Uterus (tissue), 4 donors: ENCODE measurements around the gene USP12. TPM values are rescaled to one million over a fixed set of nuclear protein-coding genes. Genes with fewer than 3 reads are reported as not detected.

ENCODE experiments used
- DNase-seq, 2 donors: peaks; one replicate each; pipeline ENCODE4 v3.0.0-alpha.2; 2019 to 2020
- H3K27ac ChIP-seq, 2 donors: fragments of 200-600 bp; sonication (generic); 1 replicate in 1 of 2; 2 replicates in 1 of 2; pipeline ENCODE4 v1.5.1; 2016 to 2018
- H3K27me3 ChIP-seq, 2 donors: fragments of 200-600 bp; sonication (generic); one replicate each; pipeline ENCODE4 v1.5.1; 2018 to 2019; ENCODE audit warnings: control low read depth in 1 of 2
- H3K36me3 ChIP-seq, 2 donors: fragments of 200-600 bp; sonication (generic); one replicate each; pipeline ENCODE4 v1.5.1; 2019; ENCODE audit warnings: control low read depth in 1 of 2
- H3K4me1 ChIP-seq, 2 donors: fragments of 200-600 bp; sonication (generic); one replicate each; pipeline ENCODE4 v1.5.1; 2018 to 2019; ENCODE audit warnings: control low read depth in 1 of 2
- H3K4me3 ChIP-seq, 2 donors: fragments of 200-600 bp; sonication (generic); 1 replicate in 1 of 2; 2 replicates in 1 of 2; pipeline ENCODE4 v1.5.1; 2018 to 2019; ENCODE audit warnings: mild to moderate bottlenecking in 1 of 2
- H3K9me3 ChIP-seq, 2 donors: fragments of 200-600 bp; sonication (generic); one replicate each; pipeline ENCODE4 v1.5.1; 2019; ENCODE audit warnings: control low read depth in 1 of 2
- POLR2A ChIP-seq, 2 donors: fragments of 450-650 bp; IDR thresholded peaks; one replicate each; pipeline ENCODE4 v1.6.1; 2016; ENCODE audit warnings: antibody characterized with exemption in 2 of 2, mild to moderate bottlenecking in 1 of 2, moderate library complexity in 1 of 2
- intact Hi-C: fragments of 100-400 bp; cut with DNase I; formaldehyde crosslinking; loops from one replicate; pipeline ENCODE4 v1.15.1; 2023; ENCODE audit warnings: low total_unique reads
- total RNA-seq, 4 donors: library from RNA; depleted of rRNA in 3 of 4; stranded (reverse); fragments of >200 nt in 3 of 4; gene quantifications; one replicate each; pipeline versions ENCODE4 v1.1.0 to v1.2.4, GENCODE V29; 2014 to 2023
- TF ChIP-seq, protein P1 (sequence below), 4 experiments: fragments of 200-600 bp in 2 of 4; fragments of 450-650 bp in 2 of 4; sonication (generic) in 2 of 4; IDR thresholded peaks; one replicate each; pipeline ENCODE4 v1.5.1; 2016 to 2019; ENCODE audit warnings: antibody characterized with exemption in 4 of 4, mild to moderate bottlenecking in 2 of 4, moderate library complexity in 1 of 4
- donor health status: DM: yes; HTN: yes; CAD: no.

The USP12 gene
- total RNA-seq, 4 donors from 2014 or later, result 12.1 to 32.8 (median 20.5) TPM

DNA sequence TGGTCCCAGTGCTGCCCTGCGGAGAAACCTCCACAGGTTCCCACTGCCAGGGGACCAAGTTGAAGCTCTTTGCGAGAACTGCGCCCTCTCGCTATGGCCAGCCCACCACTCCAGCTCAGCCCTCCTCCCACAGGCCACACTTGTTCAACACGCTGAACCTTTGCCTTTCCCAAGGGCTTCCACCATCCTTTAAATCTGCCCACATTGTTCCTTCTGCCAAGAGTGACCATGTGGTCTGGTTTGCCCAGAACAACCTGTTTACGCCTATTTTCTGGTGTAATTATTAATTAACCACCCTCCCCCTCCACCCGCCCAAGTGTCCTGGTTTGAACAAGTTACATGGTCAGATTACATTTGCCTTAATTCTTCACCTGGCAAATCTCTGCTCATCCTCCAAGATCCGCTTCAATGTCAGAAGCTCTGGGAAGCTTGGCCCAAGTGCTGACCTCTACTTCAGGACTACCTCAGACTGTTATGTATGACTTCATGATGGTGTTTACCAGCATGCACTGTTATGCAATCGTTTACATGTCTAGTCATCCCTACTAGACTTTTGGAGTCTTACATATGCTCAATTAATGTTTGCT is 12.0 kb upstream of the USP12 start:
- DNase-seq, result no peak
- intact Hi-C loops, result no loop called here
- Histone ChIP-seq H3K27ac (no peak overlapping the region), H3K9me3 (no peaks in the 10 kb centered on the region), H3K27me3 (no peaks in the 10 kb centered on the region), H3K4me3 (no peak overlapping the region), H3K4me1 (no peaks in the 10 kb centered on the region), H3K36me3 (no peaks in the 10 kb centered on the region)
- no peak for TF ChIP-seq POLR2A (IDR thresholded peaks at IDR 0.05)

DNA sequence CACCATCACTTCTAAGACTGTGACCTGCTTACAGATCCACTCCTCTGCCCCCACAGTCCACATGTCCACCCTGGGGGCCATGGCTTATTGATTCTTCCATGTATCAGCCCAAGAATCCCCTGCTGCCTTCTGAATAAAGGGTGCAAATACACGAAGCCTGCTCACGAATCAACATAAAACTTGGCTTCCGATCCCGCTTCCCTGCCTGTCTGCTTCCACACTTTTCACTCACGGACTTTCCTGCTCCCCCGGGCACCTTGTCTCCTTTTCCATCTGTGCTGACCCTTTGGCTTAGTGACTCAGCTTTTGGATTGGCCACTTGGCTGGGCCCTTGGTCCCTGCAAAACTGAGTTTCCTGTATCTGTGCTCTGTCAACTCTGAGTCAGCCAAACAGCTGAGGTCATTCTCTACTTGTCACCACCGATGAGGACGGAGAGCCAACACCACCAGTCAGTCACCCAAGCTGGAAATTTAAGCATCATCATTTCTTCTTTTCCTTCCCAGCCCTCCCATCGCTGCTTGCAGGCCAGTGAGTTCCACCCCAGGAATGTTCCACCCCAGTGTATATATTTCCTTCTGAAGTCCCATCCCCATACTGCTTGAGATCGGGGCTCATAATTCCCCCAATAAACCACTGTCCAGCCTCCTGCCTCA is 11.4 kb upstream of the USP12 start:
- Histone ChIP-seq H3K36me3 (no peaks in the 10 kb centered on the region), H3K4me3 (no peak overlapping the region), H3K27me3 (no peaks in the 10 kb centered on the region), H3K4me1 (no peaks in the 10 kb centered on the region), H3K9me3 (no peaks in the 10 kb centered on the region), H3K27ac (no peak overlapping the region)
- intact Hi-C loops, result no loop called here
- TF ChIP-seq, protein P1, sequence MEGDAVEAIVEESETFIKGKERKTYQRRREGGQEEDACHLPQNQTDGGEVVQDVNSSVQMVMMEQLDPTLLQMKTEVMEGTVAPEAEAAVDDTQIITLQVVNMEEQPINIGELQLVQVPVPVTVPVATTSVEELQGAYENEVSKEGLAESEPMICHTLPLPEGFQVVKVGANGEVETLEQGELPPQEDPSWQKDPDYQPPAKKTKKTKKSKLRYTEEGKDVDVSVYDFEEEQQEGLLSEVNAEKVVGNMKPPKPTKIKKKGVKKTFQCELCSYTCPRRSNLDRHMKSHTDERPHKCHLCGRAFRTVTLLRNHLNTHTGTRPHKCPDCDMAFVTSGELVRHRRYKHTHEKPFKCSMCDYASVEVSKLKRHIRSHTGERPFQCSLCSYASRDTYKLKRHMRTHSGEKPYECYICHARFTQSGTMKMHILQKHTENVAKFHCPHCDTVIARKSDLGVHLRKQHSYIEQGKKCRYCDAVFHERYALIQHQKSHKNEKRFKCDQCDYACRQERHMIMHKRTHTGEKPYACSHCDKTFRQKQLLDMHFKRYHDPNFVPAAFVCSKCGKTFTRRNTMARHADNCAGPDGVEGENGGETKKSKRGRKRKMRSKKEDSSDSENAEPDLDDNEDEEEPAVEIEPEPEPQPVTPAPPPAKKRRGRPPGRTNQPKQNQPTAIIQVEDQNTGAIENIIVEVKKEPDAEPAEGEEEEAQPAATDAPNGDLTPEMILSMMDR (IDR thresholded peaks at IDR 0.05), result no peak
- TF ChIP-seq POLR2A (IDR thresholded peaks at IDR 0.05), result no peak
- DNase-seq, result peak in 1 of 2 donors; percentile 33

DNA sequence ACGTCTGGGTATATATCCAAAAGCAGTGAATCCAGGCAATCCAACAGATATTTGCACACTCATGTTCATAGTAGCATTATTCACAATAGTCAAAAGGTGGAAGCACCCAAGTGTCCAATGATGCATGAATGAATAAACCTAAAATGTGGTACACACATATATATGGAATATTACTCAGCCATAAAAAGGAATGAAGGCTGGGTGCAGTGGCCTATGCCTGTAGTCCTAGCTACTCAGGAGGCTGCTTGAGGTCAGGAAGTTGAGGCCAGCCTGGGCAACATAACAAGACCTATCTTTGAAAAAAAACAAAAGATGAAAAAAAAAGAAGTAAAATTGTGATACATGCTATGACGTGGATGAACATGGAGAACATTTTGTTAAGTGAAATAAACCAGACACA is 10.4 kb upstream of the USP12 start:
- H3K36me3 ChIP-seq, result no peaks in the 10 kb centered on the region
- H3K4me1 ChIP-seq, result no peaks in the 10 kb centered on the region
- DNase-seq, result no peak
- TF ChIP-seq, protein P1 (IDR thresholded peaks at IDR 0.05), result no peak
- TF ChIP-seq POLR2A (IDR thresholded peaks at IDR 0.05), result no peak
- H3K4me3 ChIP-seq, result no peak overlapping the region
- H3K27ac ChIP-seq, result no peak overlapping the region
- intact Hi-C loops, result no loop called here
- no peaks in the 10 kb centered on the region for H3K9me3 ChIP-seq
- H3K27me3 ChIP-seq, result no peaks in the 10 kb centered on the region

DNA sequence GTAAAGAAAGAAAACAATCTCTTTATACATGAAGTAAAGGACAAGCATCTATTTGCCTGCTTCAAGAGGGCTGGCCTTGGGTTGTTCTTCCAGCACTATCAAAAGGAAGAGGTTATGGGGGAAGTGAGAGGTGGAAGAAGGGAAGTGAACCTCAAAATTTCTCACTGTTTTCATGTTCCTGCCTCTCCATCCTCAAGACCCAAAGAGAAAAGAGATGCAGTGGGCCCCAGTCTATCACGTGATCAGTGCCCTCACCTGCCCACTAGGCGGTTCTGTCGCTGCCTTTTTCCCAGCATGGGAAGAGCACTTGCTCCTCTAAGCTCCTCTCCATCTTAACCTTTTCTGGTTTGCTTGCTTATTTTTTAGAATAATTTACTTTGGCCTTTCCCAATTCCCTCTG is 6.2 kb upstream of the USP12 start:
- H3K9me3 ChIP-seq, result no peaks in the 10 kb centered on the region
- H3K36me3 ChIP-seq, result no peaks in the 10 kb centered on the region
- no peak overlapping the region for H3K27ac ChIP-seq
- H3K4me3 ChIP-seq, result no peak overlapping the region
- no peak for TF ChIP-seq POLR2A (IDR thresholded peaks at IDR 0.05)
- TF ChIP-seq, protein P1 (IDR thresholded peaks at IDR 0.05), result no peak
- H3K27me3 ChIP-seq, result no peaks in the 10 kb centered on the region
- DNase-seq, result no peak
- intact Hi-C loops, result no loop called here
- no peaks in the 10 kb centered on the region for H3K4me1 ChIP-seq

DNA sequence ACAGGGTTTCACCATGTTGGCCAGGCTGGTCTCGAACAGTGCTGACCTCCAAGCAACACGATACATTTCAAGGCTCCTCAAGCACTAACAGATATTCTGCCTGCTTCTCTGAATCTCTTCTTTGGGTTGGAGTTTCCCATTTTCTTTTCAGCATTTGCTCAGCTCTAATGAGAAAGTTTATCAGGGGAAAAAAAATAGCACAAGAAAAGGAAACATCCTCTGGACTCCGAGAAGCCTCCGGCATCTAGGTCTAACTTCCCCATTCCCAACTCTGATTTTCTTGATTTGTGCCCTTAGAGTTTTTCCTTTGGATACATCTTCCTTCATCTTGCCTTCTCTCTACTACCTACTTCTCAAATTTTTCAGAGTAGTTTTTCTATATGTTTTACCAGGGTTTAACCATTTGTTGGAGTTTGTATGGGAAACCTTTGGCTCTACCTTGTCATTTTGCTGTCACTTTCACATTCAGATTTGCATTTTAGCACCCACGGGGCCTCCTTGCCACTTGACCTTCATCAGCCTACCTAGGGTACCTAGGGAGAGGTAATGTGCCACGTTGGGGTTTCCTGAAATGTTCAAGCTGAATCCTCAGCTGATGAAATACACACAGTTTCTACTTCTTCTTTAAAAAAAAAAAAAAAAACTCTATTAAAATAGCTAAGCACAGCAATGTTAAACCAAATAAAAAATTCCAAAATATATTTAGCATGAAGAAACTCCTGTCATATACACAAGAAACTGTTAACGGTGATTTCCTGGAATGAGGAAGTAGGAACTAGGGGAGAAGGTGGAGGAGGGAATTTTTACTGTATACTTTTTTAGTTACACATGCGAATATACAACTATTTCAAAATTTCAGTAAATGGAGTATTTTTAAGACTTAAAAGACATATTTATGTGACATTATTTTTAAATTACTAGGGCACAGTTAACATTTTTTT is 5.1 kb upstream of the USP12 start:
- Histone ChIP-seq H3K27ac (no peak overlapping the region), H3K36me3 (no peaks in the 10 kb centered on the region), H3K4me3 (no peak overlapping the region), H3K4me1 (no peaks in the 10 kb centered on the region), H3K27me3 (no peaks in the 10 kb centered on the region), H3K9me3 (no peaks in the 10 kb centered on the region)
- no peak for DNase-seq
- intact Hi-C loops, result no loop called here
- TF ChIP-seq, protein P1 (IDR thresholded peaks at IDR 0.05), result no peak
- TF ChIP-seq POLR2A (IDR thresholded peaks at IDR 0.05), result no peak
